ENCODE results near the gene POFUT2. TPM values are rescaled to one million over a fixed set of nuclear protein-coding genes. Genes with fewer than 3 reads are reported as not detected.

Gene POFUT2
- total RNA-seq, 1 experiment from 2014 or later = 28.2 TPM

DNA sequence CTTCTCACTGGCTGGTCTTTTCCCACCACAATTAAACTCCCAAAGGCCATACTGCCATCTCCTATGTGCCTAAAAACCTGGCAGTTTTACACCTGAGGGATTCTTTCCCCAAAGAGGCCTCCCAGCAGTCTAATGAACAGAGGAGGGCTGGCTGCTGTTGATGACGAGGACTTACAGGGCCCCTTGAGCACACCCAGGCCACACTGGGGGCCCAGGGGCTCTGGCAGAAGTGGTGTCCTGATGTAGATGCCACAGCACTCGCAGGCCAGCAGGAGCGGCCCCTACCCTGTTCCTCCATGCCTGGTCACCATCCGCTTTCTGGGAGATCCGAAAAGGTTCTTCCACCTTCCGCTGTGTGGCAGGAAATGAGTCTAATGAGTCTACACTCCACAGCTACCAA is 24.2 kb downstream of the POFUT2 start:
- no peaks in the 10 kb centered on the region for H3F3A ChIP-seq (ENCODE audit: low read length, unreplicated experiment)
- no peak overlapping the region for H3K4me2 ChIP-seq (ENCODE audit: low read length)
- H3K9me3 ChIP-seq (ENCODE audit: low read length) = no peaks in the 10 kb centered on the region
- DNase-seq (no peak), ATAC-seq (no peak)
- ChIA-PET CTCF (no interaction called here), POLR2A (ENCODE audit: unreplicated experiment) (no interaction called here)
- peaks cover 6% of the 10 kb centered on the region; the same call in 1 of the 2 replicates for H3K36me3 ChIP-seq (ENCODE audit: low read depth, low read length)
- H3K27me3 ChIP-seq (ENCODE audit: low read length) = no peaks in the 10 kb centered on the region
- no TSS peak for BruUV-seq (replicated peaks)
- H3K9me2 ChIP-seq (replicated peaks; ENCODE audit: low read length) = no peaks in the 10 kb centered on the region
- H2AFZ ChIP-seq (ENCODE audit: low read length) = no peak overlapping the region
- H3K27ac ChIP-seq (ENCODE audit: low read length) = no peak overlapping the region
- intact Hi-C loops (cut with micrococcal nuclease) = no loop called here
- TF ChIP-seq, protein P1, sequence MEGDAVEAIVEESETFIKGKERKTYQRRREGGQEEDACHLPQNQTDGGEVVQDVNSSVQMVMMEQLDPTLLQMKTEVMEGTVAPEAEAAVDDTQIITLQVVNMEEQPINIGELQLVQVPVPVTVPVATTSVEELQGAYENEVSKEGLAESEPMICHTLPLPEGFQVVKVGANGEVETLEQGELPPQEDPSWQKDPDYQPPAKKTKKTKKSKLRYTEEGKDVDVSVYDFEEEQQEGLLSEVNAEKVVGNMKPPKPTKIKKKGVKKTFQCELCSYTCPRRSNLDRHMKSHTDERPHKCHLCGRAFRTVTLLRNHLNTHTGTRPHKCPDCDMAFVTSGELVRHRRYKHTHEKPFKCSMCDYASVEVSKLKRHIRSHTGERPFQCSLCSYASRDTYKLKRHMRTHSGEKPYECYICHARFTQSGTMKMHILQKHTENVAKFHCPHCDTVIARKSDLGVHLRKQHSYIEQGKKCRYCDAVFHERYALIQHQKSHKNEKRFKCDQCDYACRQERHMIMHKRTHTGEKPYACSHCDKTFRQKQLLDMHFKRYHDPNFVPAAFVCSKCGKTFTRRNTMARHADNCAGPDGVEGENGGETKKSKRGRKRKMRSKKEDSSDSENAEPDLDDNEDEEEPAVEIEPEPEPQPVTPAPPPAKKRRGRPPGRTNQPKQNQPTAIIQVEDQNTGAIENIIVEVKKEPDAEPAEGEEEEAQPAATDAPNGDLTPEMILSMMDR (conservative IDR thresholded peaks at IDR 0.05; ENCODE audit: low read depth, low read length) = no peak
- TF ChIP-seq EZH2 (IDR thresholded peaks at IDR 0.05; ENCODE audit: low read length, unreplicated experiment) = no peak
- no peaks in the 10 kb centered on the region for H3K79me2 ChIP-seq (ENCODE audit: low read length)
- no peaks in the 10 kb centered on the region for H3K4me1 ChIP-seq (ENCODE audit: insufficient read depth, low read length)
- no peak overlapping the region for H3K4me3 ChIP-seq (ENCODE audit: low read length)
- H4K20me1 ChIP-seq (ENCODE audit: low read length) = no peaks in the 10 kb centered on the region
- no peak overlapping the region for H3K9ac ChIP-seq (ENCODE audit: low read length)

- intact Hi-C loops (cut with micrococcal nuclease) = no loop called here
- Histone ChIP-seq H2AFZ (ENCODE audit: low read length) (no peak overlapping the region), H3K9me2 (replicated peaks; ENCODE audit: low read length) (no peaks in the 10 kb centered on the region), H3K4me1 (ENCODE audit: insufficient read depth, low read length) (no peaks in the 10 kb centered on the region), H3K79me2 (ENCODE audit: low read length) (no peaks in the 10 kb centered on the region), H3K27ac (ENCODE audit: low read length) (no peak overlapping the region), H3K9ac (ENCODE audit: low read length) (no peak overlapping the region), H3K9me3 (ENCODE audit: low read length) (no peaks in the 10 kb centered on the region), H3K27me3 (ENCODE audit: low read length) (no peaks in the 10 kb centered on the region), H4K20me1 (ENCODE audit: low read length) (no peaks in the 10 kb centered on the region), H3F3A (ENCODE audit: low read length, unreplicated experiment) (no peaks in the 10 kb centered on the region), H3K4me2 (ENCODE audit: low read length) (no peak overlapping the region), H3K4me3 (ENCODE audit: low read length) (no peak overlapping the region), H3K36me3 (ENCODE audit: low read depth, low read length) (peaks cover 6% of the 10 kb centered on the region; the same call in 1 of the 2 replicates)
- POLR2A ChIA-PET (ENCODE audit: unreplicated experiment) = no interaction called here
- DNase-seq (no peak), ATAC-seq (no peak)
- BruUV-seq (replicated peaks) = no TSS peak
- CTCF ChIA-PET = no interaction called here
- TF ChIP-seq EZH2 (IDR thresholded peaks at IDR 0.05; ENCODE audit: low read length, unreplicated experiment) = no peak
- TF ChIP-seq, protein P1 (conservative IDR thresholded peaks at IDR 0.05; ENCODE audit: low read depth, low read length) = no peak
- no peak for TF ChIP-seq EZH2phosphoT487 (IDR thresholded peaks at IDR 0.05; ENCODE audit: borderline replicate concordance, low read length)
These were observed 25.1 kb downstream of the POFUT2 start for GRCh38 chr21:45262616-45263015.

DNA sequence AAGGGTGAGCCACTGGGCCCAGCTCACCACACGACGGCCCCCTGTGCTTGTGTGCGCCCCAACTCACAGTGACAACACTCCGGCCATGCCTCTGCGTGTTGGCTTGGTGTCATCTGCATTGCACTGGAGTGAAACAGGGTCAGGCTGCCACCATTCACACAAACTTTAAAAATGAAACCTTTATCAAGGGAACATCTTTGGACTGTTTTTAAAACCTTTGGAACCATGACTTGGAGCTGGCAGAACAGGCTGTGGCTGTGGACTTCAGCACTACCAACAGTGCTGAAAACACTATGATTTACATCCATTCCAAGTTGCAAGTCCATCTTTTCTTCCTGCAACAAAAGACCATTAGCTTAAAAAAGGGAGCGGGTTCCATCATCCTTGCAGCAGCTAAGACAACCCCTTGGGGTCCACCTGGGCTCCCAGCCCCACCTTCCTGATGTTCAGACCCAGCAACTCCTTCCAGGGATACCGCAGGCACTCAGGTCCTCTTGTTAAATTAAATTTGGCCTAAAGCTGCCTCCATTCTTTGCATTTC is 25.6 kb downstream of the POFUT2 start:
- Histone ChIP-seq H3K9ac (ENCODE audit: low read length) (no peak overlapping the region), H3K36me3 (ENCODE audit: low read depth, low read length) (peaks cover under 1% of the 10 kb centered on the region; the same call in 1 of the 2 replicates), H3K27ac (ENCODE audit: low read length) (no peak overlapping the region), H3K9me3 (ENCODE audit: low read length) (no peaks in the 10 kb centered on the region), H3K9me2 (replicated peaks; ENCODE audit: low read length) (no peaks in the 10 kb centered on the region), H3K4me2 (ENCODE audit: low read length) (no peak overlapping the region), H3K4me3 (ENCODE audit: low read length) (no peak overlapping the region), H3K27me3 (ENCODE audit: low read length) (no peaks in the 10 kb centered on the region), H3K79me2 (ENCODE audit: low read length) (no peaks in the 10 kb centered on the region), H3K4me1 (ENCODE audit: insufficient read depth, low read length) (no peaks in the 10 kb centered on the region), H3F3A (ENCODE audit: low read length, unreplicated experiment) (no peaks in the 10 kb centered on the region), H2AFZ (ENCODE audit: low read length) (no peak overlapping the region), H4K20me1 (ENCODE audit: low read length) (no peaks in the 10 kb centered on the region)
- CTCF ChIA-PET = no interaction called here
- no TSS peak for BruUV-seq (replicated peaks)
- intact Hi-C loops (cut with micrococcal nuclease) = no loop called here
- TF ChIP-seq, protein P1 (conservative IDR thresholded peaks at IDR 0.05; ENCODE audit: low read depth, low read length) = no peak
- TF ChIP-seq EZH2 (IDR thresholded peaks at IDR 0.05; ENCODE audit: low read length, unreplicated experiment) (no peak), EZH2phosphoT487 (IDR thresholded peaks at IDR 0.05; ENCODE audit: borderline replicate concordance, low read length) (no peak)
- no peak for DNase-seq
- POLR2A ChIA-PET (ENCODE audit: unreplicated experiment) = no interaction called here
- no peak for ATAC-seq

Measured in PC-3 (cell line).